ENCODE results near the gene CARS2.
A peak's percentile ranks its signal among the peaks of the same experiment; 100 is the strongest.
"Not testable (repeated sequence)": the region's sequence is repeated elsewhere in the genome, so short reads cannot be mapped to it uniquely, and the experiment has no call there.

The CARS2 gene

DNA sequence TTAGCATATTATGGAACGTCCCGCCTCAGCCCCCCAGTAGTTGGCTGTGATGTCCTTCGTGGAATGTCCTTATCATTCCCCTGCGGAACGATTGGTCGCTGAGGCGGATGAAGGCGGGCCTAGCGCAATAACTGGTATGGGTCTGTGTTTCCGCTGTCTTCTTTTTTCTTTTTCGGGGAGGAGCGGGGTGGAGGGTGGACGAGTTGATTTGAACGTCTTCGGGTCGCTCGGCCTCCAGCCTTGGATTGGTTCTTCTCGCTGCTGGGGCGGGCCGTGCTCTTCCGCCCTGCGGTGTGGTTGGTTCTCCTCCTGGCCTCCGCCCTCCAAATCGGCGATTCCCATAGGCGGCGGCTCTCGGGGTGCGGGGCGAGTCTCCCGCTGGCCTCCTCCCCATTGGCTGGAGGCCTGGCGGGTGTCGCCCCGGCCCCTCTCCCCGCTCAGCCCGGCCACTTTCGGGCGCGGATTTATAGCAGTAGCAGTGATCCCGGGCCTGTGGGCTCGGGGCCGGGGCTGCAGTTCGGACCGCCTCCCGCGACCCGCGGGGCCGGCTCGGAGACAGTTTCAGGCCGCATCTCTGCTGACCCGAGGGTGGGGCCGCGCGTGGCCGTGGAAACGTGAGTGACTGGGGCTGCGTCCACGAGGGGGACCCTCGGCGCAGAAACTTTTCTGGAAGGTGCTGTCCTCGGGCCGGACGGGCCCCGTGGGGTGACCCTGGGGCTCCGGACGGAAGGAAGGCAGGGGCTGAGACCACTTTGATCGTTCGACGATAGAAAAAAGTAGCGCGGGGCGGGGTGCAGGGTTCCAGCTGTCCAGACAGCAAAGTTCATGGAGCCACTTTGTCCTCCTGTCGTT is 9.7 kb upstream of the CARS2 start:
- DNase-seq (ENCODE audit: insufficient read length, low spot score) = peak; percentile 100
- TF ChIP-seq POLR2A (IDR thresholded peaks at IDR 0.05; ENCODE audit: low read depth, low read length) = peak; percentile 77
- peak; percentile 100 for FAIRE-seq

DNA sequence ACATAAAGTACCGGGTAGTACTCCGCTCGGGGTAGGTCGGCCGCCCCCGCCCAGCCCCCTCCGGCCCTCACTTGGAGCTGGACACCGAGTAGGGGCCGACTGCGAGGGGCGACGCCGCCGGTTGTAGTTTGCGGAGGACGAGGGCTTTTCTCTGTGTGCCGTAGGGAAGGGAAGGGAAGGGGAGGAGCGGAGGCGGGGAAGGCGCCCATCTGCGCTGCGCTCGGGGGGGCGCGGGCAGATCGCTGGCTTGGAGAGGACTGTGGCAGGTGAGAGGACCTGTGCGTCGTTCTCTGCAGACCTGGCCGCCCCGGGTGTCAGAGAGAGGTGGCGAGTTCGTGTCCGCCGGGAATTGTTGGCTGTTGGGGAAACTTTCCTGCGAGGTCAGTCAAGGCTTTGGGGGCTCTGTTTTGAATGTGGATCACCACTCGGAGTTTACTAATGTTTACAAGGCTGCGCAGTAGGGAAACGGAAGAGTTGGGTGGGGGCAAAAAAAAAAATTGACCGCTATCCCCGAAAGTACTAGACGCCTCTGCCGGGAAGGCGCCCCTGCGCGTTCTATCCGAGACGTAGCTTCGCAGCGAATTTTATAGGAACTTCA is 9.0 kb upstream of the CARS2 start:
- no peak for FAIRE-seq
- TF ChIP-seq POLR2A (IDR thresholded peaks at IDR 0.05; ENCODE audit: low read depth, low read length) = peak; percentile 99
- DNase-seq (ENCODE audit: insufficient read length, low spot score) = no peak

DNA sequence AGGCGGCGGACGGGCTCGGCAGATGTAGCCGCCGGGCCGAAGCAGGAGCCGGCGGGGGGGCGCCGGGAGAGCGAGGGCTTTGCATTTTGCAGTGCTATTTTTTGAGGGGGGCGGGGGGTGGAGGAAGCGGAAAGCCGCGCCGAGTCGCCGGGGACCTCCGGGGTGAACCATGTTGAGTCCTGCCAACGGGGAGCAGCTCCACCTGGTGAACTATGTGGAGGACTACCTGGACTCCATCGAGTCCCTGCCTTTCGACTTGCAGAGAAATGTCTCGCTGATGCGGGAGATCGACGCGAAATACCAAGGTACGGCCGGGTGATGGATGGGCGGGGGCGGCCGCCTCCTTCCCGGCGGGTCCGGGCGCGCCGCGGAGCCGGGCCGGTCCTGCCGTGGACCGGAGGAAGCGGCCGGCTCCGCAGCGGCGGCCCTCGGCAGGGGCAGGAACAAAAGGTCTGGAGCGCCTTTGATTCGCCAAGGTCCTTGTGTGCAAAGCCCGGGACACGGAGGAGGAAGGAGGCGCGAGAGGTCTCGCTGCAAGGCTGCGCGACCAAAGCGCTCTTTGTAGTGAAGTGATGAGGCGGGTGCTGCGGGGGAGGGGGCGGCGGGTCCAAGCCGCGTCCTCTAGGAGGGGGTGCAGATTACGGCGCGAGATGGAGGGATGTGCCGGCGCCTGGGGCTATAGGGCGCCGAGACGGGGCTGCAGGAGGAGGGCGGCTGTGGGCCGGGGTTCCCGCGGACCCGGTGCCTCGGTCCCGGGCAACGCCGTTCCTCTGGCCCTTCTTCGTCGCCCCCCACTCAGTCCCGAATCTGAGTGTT is 8.3 kb upstream of the CARS2 start:
- FAIRE-seq (no peak), DNase-seq (ENCODE audit: insufficient read length, low spot score) (peak; percentile 52)
- 0 out of 2 replicates have a peak, but pooled peaks have one; percentile 7 for TF ChIP-seq POLR2A (IDR thresholded peaks at IDR 0.05; ENCODE audit: low read depth, low read length)

DNA sequence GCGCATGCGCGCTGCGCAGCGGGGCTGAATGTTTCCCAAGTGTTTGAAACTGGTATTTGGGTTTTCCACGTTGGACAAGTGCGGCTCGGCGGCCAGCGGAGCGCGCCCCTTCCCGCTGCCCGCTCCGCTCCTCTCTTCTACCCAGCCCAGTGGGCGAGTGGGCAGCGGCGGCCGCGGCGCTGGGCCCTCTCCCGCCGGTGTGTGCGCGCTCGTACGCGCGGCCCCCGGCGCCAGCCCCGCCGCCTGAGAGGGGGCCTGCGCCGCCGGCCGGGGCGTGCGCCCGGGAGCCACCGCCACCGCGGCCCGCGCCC is 7.7 kb upstream of the CARS2 start, which contains the start of gene ING1:
ING1 (plus strand) TSS at position 59 of the 311 bp plus-strand sequence. CDS start 450 bp downstream, outside the sequence.
- no peak for FAIRE-seq
- no peak for DNase-seq (ENCODE audit: insufficient read length, low spot score)
- peak; percentile 68 for TF ChIP-seq POLR2A (IDR thresholded peaks at IDR 0.05; ENCODE audit: low read depth, low read length)

DNA sequence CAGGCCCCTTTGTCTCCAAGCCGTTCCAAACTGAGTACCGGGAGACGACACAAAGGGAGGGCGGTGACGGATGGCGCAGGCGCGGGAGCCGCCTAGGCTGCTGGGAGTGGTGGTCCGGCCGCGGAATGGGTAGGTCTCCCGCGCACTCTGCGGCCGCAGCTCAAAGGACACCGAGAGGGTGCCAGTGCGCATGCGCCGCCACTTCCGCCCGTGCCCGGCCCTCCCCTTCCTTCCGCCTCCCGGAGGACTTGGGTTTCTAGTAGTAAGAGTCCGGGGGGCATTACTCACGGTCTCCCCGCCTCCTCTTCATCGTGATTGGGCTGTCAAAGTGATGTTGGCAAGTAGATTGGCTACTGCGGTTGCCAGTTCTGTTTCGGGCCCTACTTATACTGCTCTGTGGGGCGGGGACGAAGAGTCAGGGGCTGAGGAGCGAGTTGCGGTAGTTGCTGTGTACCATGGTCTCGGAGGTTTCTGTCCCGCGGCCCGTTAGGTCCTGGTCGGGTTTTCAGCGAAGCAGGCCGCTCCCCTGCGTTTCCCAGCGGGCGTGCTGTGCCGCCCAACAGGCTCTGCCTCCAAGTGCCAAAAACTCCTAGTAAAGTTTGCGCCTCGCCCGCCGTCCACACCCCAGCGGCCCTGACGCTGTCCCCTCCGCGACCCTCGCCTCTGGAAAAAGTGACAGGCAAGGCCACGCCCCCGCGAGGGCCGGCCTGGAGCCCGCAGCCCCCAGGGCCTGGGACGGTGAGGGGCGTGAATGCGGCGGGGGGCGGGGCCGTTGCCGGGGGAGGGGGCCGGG is 7.1 kb upstream of the CARS2 start:
- peak; percentile 100 for FAIRE-seq
- peak; percentile 98 for TF ChIP-seq POLR2A (IDR thresholded peaks at IDR 0.05; ENCODE audit: low read depth, low read length)
- peak; percentile 100 for DNase-seq (ENCODE audit: insufficient read length, low spot score)

DNA sequence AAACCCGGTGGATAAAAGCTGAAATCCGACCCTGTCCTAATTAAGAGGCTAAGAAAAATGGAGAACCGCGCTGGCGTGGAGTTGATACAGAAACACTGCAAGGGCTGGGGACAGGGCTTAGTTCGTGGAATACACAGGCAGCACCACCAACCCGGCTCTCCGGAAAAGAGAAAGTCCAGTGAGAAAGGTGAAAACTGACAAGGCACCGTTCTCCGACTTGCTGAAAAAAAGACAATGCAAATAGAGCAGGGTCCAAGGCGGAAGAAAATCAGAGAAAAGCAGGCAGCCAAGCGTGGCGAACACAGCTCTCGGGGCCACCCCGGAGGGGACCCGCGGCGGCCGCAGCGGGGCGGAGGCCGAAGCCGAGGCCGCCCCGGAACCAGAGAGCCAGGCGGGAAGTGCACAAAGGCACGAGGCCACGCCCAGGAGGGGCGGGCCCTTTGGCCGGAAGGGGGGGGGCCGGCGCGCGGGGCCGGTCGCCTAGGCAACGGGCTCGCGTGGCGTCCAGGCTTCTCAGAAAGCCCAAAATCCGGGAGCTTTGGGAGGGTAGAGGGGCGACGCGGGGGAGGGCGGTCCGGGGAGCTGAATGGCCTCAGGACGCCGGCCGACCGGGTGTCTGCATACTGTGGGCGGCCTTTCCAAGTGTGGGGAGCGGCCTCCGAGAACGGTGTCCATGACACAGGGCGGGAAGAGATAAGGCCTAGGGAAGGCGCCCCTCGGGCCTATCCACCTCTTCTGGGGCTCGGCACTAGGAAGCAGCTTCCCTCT is 6.3 kb upstream of the CARS2 start:
- FAIRE-seq (no peak), DNase-seq (ENCODE audit: insufficient read length, low spot score) (peak; percentile 93)
- peak; percentile 92 for TF ChIP-seq POLR2A (IDR thresholded peaks at IDR 0.05; ENCODE audit: low read depth, low read length)

DNA sequence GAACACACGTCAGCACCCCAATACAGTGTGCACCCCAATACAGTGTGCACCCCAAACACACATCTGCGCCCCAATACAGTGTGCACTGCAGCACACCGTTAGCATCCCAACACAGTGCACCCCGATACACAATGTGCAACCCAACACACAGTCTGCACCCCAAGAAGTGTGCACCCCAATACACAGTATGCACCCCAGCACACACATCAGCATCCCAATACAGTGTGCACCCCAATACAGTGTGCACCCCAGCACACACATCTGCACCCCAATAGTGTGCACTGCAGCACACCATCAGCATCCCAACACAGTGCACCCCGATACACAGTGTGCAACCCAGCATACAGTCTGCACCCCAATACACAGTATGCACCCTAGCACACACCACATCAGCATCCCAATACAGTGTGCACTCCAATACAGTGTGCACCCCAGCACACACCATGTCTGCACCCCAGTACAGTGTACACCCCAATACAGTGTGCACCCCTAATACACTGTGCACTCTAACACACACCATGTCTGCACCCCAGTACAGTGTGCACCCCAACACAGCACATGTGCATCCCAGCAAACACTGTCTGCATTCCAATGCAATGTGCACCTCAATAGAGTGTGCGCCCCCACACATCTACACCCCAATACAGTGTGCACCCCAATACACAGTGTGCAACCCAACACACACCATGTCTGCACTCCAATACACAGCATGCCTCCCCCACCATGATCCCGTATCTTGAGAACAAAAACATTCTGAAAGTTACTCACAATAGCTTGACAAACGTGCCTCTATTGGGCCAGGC is 855 bp upstream of the CARS2 start:
- FAIRE-seq = no peak
- DNase-seq (ENCODE audit: insufficient read length, low spot score) = no peak
- no peak for TF ChIP-seq POLR2A (IDR thresholded peaks at IDR 0.05; ENCODE audit: low read depth, low read length)

DNA sequence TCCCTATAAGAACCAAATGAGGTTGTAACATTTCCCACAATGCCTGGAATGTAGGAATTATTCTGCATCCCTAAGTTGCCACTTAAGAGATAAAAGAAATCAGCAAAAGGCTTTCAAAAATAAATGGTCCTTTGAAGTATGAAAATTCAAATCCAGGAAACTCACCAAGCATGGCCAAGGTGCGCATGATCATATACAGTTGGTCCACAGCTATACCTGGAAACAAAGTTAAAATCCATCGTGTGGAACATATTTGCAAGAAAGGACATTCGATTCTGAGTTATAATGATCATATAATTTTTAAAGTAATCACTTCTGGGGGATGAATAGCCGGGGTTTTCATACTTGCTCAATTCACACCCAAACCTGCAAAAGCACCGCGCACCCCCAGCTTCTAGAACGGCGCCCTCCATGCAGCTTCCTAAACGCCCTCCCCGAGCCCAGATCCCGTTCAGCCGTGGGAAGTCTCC is 525 bp downstream of the CARS2 start:
- FAIRE-seq (peak; percentile 23), DNase-seq (ENCODE audit: insufficient read length, low spot score) (no peak)
- no peak for TF ChIP-seq POLR2A (IDR thresholded peaks at IDR 0.05; ENCODE audit: low read depth, low read length)

DNA sequence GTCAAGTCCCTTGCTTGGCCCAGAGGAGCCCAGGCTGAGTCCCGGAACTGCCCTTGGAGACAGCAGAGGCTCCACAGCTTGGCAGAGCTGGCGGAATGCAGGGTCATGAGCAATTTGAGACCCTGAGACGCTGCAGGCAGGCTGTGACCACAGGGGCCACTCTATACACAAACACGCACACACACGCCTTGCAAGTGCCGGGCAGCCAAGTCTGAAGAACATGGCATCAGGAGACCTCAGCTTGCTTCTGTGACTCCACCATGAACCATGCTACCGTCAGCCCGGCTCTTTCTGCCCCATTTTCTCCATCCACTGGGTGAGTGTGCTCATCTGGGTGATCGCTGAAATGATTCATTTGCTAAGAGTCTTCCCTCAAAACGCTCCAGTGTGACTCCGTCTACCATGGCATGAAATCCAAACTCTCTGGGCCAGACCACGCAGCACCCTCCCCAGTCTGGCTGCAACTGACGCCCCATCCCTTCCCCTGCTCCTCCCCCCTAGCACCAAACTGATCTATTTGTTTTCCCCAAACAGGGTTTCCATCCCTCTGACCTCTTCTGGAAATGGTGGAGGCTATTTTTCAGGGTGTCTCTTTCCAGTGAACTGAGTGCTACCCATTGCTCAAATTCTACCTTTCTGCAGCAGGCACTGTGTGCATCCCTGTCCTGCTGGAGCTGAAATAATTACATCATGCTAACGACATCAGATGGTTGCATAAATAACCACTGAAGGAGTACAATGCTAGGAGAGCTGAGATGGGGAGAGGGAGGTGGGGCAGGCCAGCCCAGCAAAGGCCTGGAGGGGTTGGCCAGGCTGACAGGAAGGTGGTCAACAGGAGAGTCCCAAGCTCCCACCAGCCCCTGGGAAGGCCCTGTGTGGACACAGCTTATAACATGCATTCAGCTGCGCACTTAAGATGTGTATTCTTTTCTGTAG is 3.1 kb downstream of the CARS2 start:
- DNase-seq (ENCODE audit: insufficient read length, low spot score) (no peak), FAIRE-seq (no peak)
- TF ChIP-seq POLR2A (IDR thresholded peaks at IDR 0.05; ENCODE audit: low read depth, low read length) = no peak

DNA sequence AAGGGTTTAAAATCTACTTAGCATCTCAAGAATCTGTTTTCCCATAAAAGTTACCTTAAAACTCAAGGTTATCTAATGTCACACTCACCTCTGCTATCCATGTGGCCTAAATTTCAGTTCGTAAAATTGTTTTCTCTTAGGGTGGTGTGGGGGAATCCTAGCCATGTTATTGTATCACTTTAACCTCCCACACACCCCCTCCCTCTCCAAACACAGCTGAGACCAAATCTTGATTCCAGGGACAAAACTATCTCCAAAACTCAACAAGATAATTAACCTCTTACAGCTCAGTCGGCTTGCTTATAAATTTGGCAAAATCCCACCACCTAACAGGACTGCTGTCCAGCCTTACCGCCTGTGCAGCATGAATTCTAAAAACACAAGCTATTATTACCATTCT is 3.8 kb downstream of the CARS2 start:
- DNase-seq (ENCODE audit: insufficient read length, low spot score) (no peak), FAIRE-seq (no peak)
- no peak for TF ChIP-seq POLR2A (IDR thresholded peaks at IDR 0.05; ENCODE audit: low read depth, low read length)

DNA sequence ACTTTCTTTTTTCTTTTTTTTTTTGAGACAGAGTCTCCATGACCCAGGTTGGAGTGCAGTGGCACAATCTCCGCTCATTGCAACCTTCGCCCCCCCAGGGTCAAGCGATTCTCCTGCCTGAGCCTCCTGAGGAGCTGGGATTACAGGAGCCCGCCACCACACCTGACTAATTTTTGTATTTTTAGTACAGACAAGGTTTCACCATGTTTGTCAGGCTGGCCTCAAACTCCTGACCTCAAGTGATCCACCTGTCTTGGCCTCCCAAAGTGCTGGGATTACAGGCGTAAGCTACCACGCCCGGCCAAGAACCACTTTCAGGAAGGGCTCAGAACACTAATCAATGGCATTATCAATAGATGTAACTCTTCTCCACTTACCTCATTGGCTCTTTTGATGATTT is 4.9 kb downstream of the CARS2 start:
- DNase-seq (ENCODE audit: insufficient read length, low spot score) = not testable (repeated sequence)

More for the DNA sequence above, 4.9 kb downstream of the CARS2 start:
- FAIRE-seq = not testable (repeated sequence)

Measured in H54 (cell line).